Memory B cell (primary cell): ENCODE data around the gene HACD3.

Experiments used
- ATAC-seq: fragments of 150-1000 bp; cut with Tn5 transposase; 2 replicates; pipeline ENCODE4 v1.10.0; 2021; ENCODE audit warnings: low read depth, mild to moderate bottlenecking, moderate library complexity
- DNase-seq, 2 donors: peaks; one replicate each; pipeline ENCODE4 v3.0.0; 2022; ENCODE audit warnings: low spot score in 2 of 2
- H3K27ac Mint-ChIP-seq: one replicate; pipeline ENCODE4 v1.8.0; 2022; ENCODE audit warnings: mild to moderate bottlenecking, moderate library complexity, mixed read lengths
- H3K27me3 Mint-ChIP-seq: one replicate; pipeline ENCODE4 v1.8.0; 2022; ENCODE audit warnings: mixed read lengths
- H3K36me3 Mint-ChIP-seq: one replicate; pipeline ENCODE4 v1.8.0; 2022; ENCODE audit warnings: mild to moderate bottlenecking, mixed read lengths
- H3K4me1 Mint-ChIP-seq: one replicate; pipeline ENCODE4 v1.8.0; 2022; ENCODE audit warnings: mixed read lengths
- H3K4me3 Mint-ChIP-seq: one replicate; pipeline ENCODE4 v1.8.0; 2022; ENCODE audit warnings: mild to moderate bottlenecking, moderate library complexity, mixed read lengths
- H3K9me3 Mint-ChIP-seq: one replicate; pipeline ENCODE4 v1.8.0; 2022; ENCODE audit warnings: mixed read lengths

Gene HACD3

GRCh38 chr15:65558997-65559760, 28.9 kb downstream of the HACD3 start:
- H3K9me3 Mint-ChIP-seq, result peaks cover 1% of the 10 kb centered on the region
- DNase-seq (no peak), ATAC-seq (no peak)
- H3K4me3 Mint-ChIP-seq, result no peak overlapping the region
- H3K4me1 Mint-ChIP-seq, result no peaks in the 10 kb centered on the region
- no peaks in the 10 kb centered on the region for H3K27me3 Mint-ChIP-seq
- peaks cover 47% of the 10 kb centered on the region for H3K36me3 Mint-ChIP-seq
- no peak overlapping the region for H3K27ac Mint-ChIP-seq

- Mint-ChIP-seq H3K9me3 (peaks cover 1% of the 10 kb centered on the region), H3K36me3 (peaks cover 52% of the 10 kb centered on the region), H3K27me3 (no peaks in the 10 kb centered on the region), H3K4me3 (no peak overlapping the region), H3K4me1 (no peaks in the 10 kb centered on the region), H3K27ac (no peak overlapping the region)
- DNase-seq, result no peak
- ATAC-seq, result no peak
Measured at GRCh38 chr15:65559941-65560340, 29.7 kb downstream of the HACD3 start.

- DNase-seq (no peak), ATAC-seq (no peak)
- Mint-ChIP-seq H3K4me1 (no peaks in the 10 kb centered on the region), H3K9me3 (peaks cover 5% of the 10 kb centered on the region), H3K27ac (no peak overlapping the region), H3K27me3 (no peaks in the 10 kb centered on the region), H3K4me3 (no peak overlapping the region), H3K36me3 (peaks cover 55% of the 10 kb centered on the region)
Measured at GRCh38 chr15:65561934-65562333, 31.7 kb downstream of the HACD3 start.

- peaks cover 3% of the 10 kb centered on the region for H3K9me3 Mint-ChIP-seq
- H3K4me3 Mint-ChIP-seq, result no peak overlapping the region
- peaks cover 22% of the 10 kb centered on the region for H3K36me3 Mint-ChIP-seq
Measured at GRCh38 chr15:65569728-65570127, 39.5 kb downstream of the HACD3 start.

GRCh38 chr15:65571971-65572370, 41.7 kb downstream of the HACD3 start:
- DNase-seq (no peak), ATAC-seq (no peak)
- Mint-ChIP-seq H3K27me3 (no peaks in the 10 kb centered on the region), H3K4me1 (no peaks in the 10 kb centered on the region), H3K9me3 (no peaks in the 10 kb centered on the region), H3K4me3 (no peak overlapping the region), H3K36me3 (peaks cover 8% of the 10 kb centered on the region), H3K27ac (no peak overlapping the region)

More at GRCh38 chr15:65569728-65570127, 39.5 kb downstream of the HACD3 start:
- DNase-seq (no peak), ATAC-seq (no peak)
- H3K4me1 Mint-ChIP-seq, result no peaks in the 10 kb centered on the region
- no peak overlapping the region for H3K27ac Mint-ChIP-seq
- no peaks in the 10 kb centered on the region for H3K27me3 Mint-ChIP-seq

GRCh38 chr15:65576664-65577063, 46.4 kb downstream of the HACD3 start:
- H3K27ac Mint-ChIP-seq, result peak overlapping the region; percentile 64
- H3K36me3 Mint-ChIP-seq, result peaks cover 15% of the 10 kb centered on the region
- DNase-seq (no peak), ATAC-seq (no peak)
- H3K4me1 Mint-ChIP-seq, result peaks cover 7% of the 10 kb centered on the region
- H3K9me3 Mint-ChIP-seq, result no peaks in the 10 kb centered on the region
- H3K4me3 Mint-ChIP-seq, result no peak overlapping the region
- H3K27me3 Mint-ChIP-seq, result no peaks in the 10 kb centered on the region

- H3K27me3 Mint-ChIP-seq, result no peaks in the 10 kb centered on the region
- H3K27ac Mint-ChIP-seq, result peak overlapping the region; percentile 53
- peaks cover 7% of the 10 kb centered on the region for H3K4me1 Mint-ChIP-seq
- peaks cover 21% of the 10 kb centered on the region for H3K36me3 Mint-ChIP-seq
- no peak for ATAC-seq
- no peaks in the 10 kb centered on the region for H3K9me3 Mint-ChIP-seq
- no peak overlapping the region for H3K4me3 Mint-ChIP-seq
- no peak for DNase-seq
Measured at GRCh38 chr15:65577129-65577996, 47.1 kb downstream of the HACD3 start.

- Mint-ChIP-seq H3K4me3 (no peak overlapping the region), H3K27me3 (no peaks in the 10 kb centered on the region), H3K36me3 (peaks cover 24% of the 10 kb centered on the region), H3K9me3 (no peaks in the 10 kb centered on the region), H3K27ac (no peak overlapping the region), H3K4me1 (peaks cover 15% of the 10 kb centered on the region)
- no peak for ATAC-seq
- no peak for DNase-seq
Measured at GRCh38 chr15:65578904-65579728, 48.9 kb downstream of the HACD3 start.

- H3K27ac Mint-ChIP-seq, result no peak overlapping the region
- no peaks in the 10 kb centered on the region for H3K27me3 Mint-ChIP-seq
- H3K9me3 Mint-ChIP-seq, result no peaks in the 10 kb centered on the region
Measured at GRCh38 chr15:65579762-65580161, 49.5 kb downstream of the HACD3 start.

GRCh38 chr15:65580287-65580686, 50.0 kb downstream of the HACD3 start:
- no peaks in the 10 kb centered on the region for H3K27me3 Mint-ChIP-seq
- ATAC-seq, result no peak
- H3K4me1 Mint-ChIP-seq, result peaks cover 15% of the 10 kb centered on the region
- H3K9me3 Mint-ChIP-seq, result no peaks in the 10 kb centered on the region
- H3K4me3 Mint-ChIP-seq, result no peak overlapping the region
- no peak overlapping the region for H3K27ac Mint-ChIP-seq
- no peak for DNase-seq
- peaks cover 25% of the 10 kb centered on the region for H3K36me3 Mint-ChIP-seq

More at GRCh38 chr15:65579762-65580161, 49.5 kb downstream of the HACD3 start:
- H3K4me3 Mint-ChIP-seq, result no peak overlapping the region
- no peak for ATAC-seq
- DNase-seq, result no peak
- peaks cover 15% of the 10 kb centered on the region for H3K4me1 Mint-ChIP-seq
- peaks cover 25% of the 10 kb centered on the region for H3K36me3 Mint-ChIP-seq

- Mint-ChIP-seq H3K4me1 (peaks cover 14% of the 10 kb centered on the region), H3K36me3 (peaks cover 34% of the 10 kb centered on the region), H3K9me3 (no peaks in the 10 kb centered on the region), H3K4me3 (no peak overlapping the region), H3K27ac (peak overlapping the region; percentile 73), H3K27me3 (no peaks in the 10 kb centered on the region)
- ATAC-seq (peak; percentile 79), DNase-seq (no peak)
Measured at GRCh38 chr15:65583701-65584100, 53.4 kb downstream of the HACD3 start.

- Mint-ChIP-seq H3K36me3 (peaks cover 31% of the 10 kb centered on the region), H3K4me3 (no peak overlapping the region), H3K9me3 (no peaks in the 10 kb centered on the region)
Measured at GRCh38 chr15:65584241-65584640, 54.0 kb downstream of the HACD3 start.

GRCh38 chr15:65587094-65587493, 56.8 kb downstream of the HACD3 start:
- Mint-ChIP-seq H3K27me3 (no peaks in the 10 kb centered on the region), H3K9me3 (no peaks in the 10 kb centered on the region), H3K27ac (peak overlapping the region; percentile 42), H3K4me1 (peaks cover 19% of the 10 kb centered on the region), H3K36me3 (peaks cover 40% of the 10 kb centered on the region), H3K4me3 (no peak overlapping the region)
- DNase-seq (no peak), ATAC-seq (no peak)

More at GRCh38 chr15:65584241-65584640, 54.0 kb downstream of the HACD3 start:
- H3K27ac Mint-ChIP-seq, result peak overlapping the region; percentile 73
- peaks cover 14% of the 10 kb centered on the region for H3K4me1 Mint-ChIP-seq
- no peaks in the 10 kb centered on the region for H3K27me3 Mint-ChIP-seq
- ATAC-seq, result no peak
- DNase-seq, result no peak

- DNase-seq, result no peak
- Mint-ChIP-seq H3K27ac (no peak overlapping the region), H3K4me1 (no peaks in the 10 kb centered on the region), H3K36me3 (peaks cover 24% of the 10 kb centered on the region), H3K27me3 (no peaks in the 10 kb centered on the region), H3K4me3 (no peak overlapping the region), H3K9me3 (no peaks in the 10 kb centered on the region)
- peak; percentile 37 for ATAC-seq
Measured at GRCh38 chr15:65595960-65596359, 65.7 kb downstream of the HACD3 start.
